ENCODE results near the gene SH2D4B.

- TF ChIP-seq POLR2A (IDR thresholded peaks at IDR 0.05) (no peak), POLR2AphosphoS5 (IDR thresholded peaks at IDR 0.05) (no peak), EP300 (IDR thresholded peaks at IDR 0.05) (no peak)
- TF ChIP-seq, protein P1, sequence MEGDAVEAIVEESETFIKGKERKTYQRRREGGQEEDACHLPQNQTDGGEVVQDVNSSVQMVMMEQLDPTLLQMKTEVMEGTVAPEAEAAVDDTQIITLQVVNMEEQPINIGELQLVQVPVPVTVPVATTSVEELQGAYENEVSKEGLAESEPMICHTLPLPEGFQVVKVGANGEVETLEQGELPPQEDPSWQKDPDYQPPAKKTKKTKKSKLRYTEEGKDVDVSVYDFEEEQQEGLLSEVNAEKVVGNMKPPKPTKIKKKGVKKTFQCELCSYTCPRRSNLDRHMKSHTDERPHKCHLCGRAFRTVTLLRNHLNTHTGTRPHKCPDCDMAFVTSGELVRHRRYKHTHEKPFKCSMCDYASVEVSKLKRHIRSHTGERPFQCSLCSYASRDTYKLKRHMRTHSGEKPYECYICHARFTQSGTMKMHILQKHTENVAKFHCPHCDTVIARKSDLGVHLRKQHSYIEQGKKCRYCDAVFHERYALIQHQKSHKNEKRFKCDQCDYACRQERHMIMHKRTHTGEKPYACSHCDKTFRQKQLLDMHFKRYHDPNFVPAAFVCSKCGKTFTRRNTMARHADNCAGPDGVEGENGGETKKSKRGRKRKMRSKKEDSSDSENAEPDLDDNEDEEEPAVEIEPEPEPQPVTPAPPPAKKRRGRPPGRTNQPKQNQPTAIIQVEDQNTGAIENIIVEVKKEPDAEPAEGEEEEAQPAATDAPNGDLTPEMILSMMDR (IDR thresholded peaks at IDR 0.05): no peak
Measured at GRCh38 chr10:80660266-80660665, 122.6 kb downstream of the SH2D4B start.
